ENCODE measurements around the gene OR10H4.

- TF ChIP-seq EZH2 (IDR thresholded peaks at IDR 0.05; ENCODE audit: borderline replicate concordance, low read depth, low read length, poor library complexity, severe bottlenecking): no peak
- TF ChIP-seq, protein P1, sequence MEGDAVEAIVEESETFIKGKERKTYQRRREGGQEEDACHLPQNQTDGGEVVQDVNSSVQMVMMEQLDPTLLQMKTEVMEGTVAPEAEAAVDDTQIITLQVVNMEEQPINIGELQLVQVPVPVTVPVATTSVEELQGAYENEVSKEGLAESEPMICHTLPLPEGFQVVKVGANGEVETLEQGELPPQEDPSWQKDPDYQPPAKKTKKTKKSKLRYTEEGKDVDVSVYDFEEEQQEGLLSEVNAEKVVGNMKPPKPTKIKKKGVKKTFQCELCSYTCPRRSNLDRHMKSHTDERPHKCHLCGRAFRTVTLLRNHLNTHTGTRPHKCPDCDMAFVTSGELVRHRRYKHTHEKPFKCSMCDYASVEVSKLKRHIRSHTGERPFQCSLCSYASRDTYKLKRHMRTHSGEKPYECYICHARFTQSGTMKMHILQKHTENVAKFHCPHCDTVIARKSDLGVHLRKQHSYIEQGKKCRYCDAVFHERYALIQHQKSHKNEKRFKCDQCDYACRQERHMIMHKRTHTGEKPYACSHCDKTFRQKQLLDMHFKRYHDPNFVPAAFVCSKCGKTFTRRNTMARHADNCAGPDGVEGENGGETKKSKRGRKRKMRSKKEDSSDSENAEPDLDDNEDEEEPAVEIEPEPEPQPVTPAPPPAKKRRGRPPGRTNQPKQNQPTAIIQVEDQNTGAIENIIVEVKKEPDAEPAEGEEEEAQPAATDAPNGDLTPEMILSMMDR (conservative IDR thresholded peaks at IDR 0.05; ENCODE audit: low read depth, low read length): no peak
Observed at GRCh38 chr19:15934332-15935078, 14.3 kb upstream of the OR10H4 start, which contains the start of gene CYP4F11.

All from A673 (cell line).